ENCODE data around the gene MYBPHL.

The MYBPHL gene

DNA sequence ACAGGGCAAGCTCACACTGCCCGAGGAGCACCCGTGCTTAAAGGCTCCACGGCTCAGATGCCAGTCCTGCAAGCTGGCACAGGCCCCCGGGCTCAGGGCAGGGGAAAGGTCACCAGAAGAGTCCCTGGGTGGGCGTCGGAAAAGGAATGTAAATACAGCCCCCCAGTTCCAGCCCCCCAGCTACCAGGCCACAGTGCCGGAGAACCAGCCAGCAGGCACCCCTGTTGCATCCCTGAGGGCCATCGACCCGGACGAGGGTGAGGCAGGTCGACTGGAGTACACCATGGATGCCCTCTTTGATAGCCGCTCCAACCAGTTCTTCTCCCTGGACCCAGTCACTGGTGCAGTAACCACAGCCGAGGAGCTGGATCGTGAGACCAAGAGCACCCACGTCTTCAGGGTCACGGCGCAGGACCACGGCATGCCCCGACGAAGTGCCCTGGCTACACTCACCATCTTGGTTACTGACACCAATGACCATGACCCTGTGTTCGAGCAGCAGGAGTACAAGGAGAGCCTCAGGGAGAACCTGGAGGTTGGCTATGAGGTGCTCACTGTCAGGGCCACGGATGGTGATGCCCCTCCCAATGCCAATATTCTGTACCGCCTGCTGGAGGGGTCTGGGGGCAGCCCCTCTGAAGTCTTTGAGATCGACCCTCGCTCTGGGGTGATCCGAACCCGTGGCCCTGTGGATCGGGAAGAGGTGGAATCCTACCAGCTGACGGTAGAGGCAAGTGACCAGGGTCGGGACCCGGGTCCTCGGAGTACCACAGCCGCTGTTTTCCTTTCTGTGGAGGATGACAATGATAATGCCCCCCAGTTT lies 56.1 kb downstream of the MYBPHL start:
- DNase-seq: no peak

DNA sequence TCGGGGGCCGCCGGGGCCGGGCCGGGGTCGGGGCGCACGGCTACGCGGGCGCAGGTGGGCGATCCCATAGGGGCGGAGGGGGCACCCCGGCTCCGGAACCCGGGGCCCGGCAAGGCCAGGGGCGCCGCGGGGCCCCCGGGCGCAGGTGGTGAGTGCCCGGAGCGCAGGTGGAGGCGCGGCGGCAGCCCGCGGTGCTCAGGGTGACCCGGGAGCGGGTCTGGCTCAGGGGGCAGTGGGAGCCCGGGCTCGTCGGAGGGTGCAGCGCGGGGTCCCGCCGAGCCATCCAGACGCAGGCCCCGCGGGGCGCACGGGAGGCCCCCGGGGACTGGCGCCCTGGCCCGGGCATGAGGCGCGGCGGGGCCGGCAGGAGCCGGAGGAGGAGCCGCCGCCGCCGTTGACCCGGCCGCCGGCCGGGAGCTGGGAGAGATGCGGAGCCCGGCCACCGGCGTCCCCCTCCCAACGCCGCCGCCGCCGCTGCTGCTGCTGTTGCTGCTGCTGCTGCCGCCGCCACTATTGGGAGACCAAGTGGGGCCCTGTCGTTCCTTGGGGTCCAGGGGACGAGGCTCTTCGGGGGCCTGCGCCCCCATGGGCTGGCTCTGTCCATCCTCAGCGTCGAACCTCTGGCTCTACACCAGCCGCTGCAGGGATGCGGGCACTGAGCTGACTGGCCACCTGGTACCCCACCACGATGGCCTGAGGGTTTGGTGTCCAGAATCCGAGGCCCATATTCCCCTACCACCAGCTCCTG lies 57.0 kb downstream of the MYBPHL start:
- no peak for DNase-seq

DNA sequence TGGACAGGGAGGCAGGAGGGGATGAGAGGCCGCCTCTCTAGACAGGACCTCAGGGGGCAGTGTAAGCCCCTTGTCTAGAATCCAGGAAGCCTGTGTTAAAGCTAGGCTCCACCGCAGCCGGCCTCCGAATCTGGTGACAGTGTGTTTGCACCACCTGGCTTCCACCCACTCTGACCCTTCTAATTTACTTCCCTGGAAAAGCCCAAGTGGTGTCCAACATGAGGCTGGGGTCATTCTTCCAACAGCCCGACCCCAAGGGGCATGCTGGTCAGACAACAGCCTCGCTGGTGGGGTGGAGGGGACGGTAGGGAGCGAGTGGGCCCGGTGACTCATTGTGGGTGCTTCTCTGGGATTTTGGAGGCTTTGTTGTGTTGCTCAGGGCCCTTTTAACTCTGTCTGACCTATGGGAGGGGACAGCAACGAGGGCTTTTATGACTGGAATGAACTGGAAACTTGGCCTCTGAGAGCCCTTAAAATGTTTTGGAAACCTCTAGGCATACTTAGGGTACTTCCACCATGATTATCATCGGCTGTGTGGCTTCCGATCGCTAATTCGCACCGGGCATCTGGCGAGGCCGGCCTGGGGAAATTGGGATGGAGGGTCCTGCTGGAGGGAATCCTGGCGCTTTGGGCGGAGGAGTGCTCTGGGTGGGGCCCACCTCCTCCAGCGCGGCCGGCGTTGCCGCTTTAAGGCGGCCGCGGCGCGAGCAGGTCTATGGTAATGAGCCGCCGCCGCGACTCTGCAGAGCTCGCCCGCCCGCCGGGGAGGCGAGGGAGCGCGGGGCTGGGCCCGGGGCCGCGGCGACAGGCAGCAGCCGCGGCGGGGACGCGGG lies 57.8 kb downstream of the MYBPHL start, which contains the start of gene CELSR2:
TSS of gene CELSR2 (plus strand) at position 743 of the 833 bp plus-strand sequence. CDS start 541 bp downstream, outside the sequence.
- peak; percentile 68 for DNase-seq

DNA sequence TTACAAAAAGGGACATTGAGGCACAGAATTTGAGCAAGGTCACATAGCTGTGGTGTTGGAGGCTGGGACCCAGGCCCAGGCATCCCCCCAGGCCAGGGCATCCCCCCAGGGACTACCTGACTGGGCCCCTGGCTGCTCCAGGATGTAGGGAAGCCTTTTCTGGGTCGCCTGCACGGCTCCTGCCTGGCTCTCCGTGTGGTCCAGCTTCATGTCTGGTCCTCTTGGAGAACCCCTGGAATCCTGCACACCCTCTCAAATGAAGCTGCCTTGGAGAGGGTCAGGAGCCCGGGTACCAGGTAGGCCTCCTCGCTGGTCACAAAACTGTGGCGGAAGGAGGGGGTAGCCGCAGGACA lies 58.4 kb downstream of the MYBPHL start:
- no peak for DNase-seq

DNA sequence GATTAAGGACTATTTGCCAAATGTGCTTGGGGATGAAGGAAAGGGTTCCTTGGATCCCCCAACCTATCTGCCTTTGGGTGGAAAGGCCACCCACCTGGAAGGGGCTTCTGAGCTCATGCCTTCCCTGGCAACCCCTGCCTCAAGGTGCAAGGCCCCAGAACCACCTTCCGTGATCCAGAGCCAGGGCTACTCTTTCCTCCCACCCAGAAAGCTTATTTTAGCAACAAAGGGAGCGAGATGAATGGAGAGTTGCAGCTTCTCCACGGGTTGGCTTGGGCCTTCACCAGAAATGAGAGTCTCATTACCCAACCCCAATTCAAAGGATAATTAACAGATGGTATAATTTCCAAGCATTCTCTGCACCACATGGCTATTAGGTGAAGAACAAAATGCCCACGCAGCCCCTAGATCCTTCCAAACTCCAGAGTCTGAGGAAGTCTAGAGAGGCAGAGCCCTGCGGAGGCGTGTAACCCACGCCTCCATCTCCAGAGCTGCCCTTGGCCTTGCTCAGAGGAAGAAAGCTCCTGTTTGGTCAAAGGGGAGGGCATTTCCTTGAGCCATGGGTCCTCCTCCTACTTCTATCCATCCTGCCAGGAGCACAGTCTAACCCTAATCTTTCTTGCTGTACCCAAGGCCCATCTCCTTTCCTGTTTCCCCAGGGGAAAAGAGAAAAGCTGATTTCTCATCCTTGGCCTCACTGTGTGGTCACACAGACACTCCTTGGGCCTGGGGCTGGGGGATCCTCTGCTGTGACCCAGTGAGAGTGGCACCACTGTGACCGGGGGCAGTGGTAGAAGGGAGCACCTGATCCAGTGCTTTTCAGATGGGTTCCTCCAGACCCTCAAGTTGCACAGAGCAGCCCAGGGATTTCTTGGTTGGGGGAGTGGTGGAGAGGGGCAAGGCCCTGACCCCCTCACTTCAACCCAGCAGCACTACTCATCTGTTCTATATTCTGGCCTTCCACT lies 59.1 kb downstream of the MYBPHL start:
- DNase-seq: no peak

DNA sequence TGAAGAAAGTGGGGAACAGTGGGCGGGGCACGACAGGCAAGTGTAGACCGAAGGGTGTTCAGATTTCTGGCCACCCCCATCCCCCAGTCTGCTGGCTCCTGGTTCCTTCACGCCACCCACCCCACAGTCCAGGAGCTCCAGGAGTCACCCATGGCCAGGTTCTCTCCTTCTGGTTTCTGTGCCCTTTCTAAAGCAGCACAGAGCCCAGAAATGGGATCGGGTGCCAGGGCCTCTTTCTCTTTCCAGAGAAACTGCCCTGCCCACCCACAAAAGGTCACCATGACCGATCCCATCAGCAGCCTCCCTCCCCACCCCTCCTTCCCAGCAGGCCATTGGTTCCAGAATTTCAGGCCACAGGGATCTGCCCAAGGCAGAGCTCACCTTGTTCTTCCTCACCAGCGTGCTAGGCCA lies 60.7 kb downstream of the MYBPHL start:
- DNase-seq: no peak

DNA sequence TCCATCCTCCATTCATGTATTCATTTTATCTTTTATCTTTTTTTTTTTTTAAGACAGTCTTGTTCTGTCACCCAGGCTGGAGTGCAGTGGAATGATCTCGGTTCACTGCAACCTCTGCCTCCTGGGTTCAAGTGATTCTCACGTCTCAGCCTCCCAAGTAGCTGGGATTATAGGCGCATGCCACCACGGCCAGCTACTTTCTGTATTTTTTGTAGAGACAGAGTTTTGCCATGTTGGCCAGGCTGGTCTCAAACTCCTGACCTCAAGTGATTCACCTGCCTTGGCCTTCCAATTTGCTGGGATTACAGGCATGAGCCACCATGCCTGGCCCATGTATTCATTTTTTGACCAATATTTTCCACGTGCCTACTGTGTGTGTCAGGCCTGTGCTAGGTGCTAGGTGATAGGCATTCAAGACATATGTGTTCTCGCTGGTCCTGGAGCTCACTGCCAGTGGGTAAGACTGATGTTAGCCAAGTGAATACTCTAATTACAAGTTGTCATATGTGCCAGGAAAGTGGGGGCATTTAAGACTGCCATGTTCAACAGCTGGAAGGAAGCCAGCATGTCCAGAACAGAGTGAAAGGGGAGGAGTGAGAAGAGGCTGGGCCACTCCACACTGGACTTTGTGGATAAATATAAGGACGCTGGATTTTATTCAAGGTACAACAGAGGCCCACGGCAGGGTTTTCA lies 62.8 kb downstream of the MYBPHL start:
- DNase-seq: no peak

DNA sequence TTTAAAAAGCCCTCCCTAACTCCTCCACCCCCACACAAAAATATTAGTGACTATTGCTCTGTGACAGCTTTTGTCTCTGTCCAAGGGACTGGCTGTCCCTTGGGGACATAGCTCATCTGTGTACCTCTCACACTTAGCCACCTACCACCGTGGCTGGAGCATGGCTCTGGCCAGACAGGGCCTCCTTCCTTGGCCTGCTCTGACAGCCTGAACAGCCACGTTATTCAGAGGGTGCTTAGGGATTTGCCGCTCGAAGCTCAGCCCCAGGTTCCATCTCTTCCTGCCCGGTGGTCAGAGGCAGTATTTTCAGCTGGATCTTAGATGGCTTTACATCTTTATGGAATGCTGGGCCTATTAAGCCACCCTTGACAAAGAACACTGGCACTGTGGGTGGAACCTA lies 63.6 kb downstream of the MYBPHL start:
- DNase-seq: no peak

DNA sequence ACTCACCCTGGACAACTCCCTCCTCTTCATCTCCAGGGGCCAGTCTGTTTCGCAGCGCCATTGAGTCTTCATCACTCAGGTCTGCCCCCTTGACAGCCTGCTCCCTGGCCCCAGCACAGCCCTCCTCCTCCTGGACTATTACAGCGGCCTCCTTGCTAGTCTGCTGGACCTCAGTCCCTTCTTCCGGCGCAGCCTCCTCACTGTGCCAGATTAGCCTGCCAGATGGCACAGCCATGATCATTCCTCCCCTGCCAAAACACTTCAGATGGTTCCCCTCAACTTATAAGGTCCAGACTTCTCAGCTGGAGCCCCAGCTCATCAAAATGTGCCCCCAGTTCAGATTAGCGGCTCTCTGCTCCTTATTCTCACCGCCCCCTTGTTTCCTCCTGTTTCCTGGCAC lies 64.4 kb downstream of the MYBPHL start:
- no peak for DNase-seq
